Activated CD8-positive, alpha-beta memory T cell treated with anti-CD3 and anti-CD28 coated beads, Interleukin-2, amount 50 U/mL, for 1 hour (primary cell): Measurements from ENCODE around the gene ERCC4.
"Not testable (repeated sequence)": the region's sequence is repeated elsewhere in the genome, so short reads cannot be mapped to it uniquely, and the experiment has no call there.

Experiments used
- DNase-seq: peaks from one replicate; pipeline ENCODE4 v3.0.0-alpha.2; 2020; ENCODE audit errors: extremely low read depth

The ERCC4 gene

DNA sequence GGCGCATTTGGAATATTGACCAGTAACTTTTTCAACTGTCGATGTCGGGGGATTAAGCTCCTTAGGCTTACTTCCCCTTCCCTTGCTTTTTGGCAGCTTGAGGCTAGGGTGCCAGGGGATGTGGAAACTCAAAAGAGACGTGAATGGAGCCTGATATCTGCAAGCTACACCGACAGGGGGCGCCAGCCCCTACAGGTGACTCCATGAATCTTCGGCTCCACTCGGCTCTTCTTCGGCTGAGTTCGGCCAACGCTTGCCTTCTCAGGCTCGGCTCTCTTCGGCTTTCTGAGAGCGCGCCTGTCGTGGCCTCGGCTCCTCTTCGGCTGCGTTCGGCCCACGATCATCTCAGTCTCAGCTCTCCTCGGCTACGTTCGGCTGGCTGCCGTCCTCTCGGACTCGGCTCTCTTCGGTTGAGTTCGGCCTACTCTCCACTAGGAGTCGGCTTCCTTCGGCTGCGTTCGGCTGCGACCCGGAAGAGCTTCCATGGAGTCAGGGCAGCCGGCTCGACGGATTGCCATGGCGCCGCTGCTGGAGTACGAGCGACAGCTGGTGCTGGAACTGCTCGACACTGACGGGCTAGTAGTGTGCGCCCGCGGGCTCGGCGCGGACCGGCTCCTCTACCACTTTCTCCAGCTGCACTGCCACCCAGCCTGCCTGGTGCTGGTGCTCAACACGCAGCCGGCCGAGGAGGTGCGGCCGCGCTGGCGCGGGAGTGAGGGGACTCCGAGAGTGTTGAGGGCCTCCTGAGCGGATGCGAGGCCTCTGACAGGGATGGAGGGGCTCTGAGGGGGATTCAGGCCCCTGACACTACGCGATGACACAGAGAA is at the start of gene ERCC4:
TSS of gene ERCC4 (plus strand) at position 472 of the 827 bp plus-strand sequence. CDS start at position 484, 12 bp downstream.
- DNase-seq = peak; percentile 98

DNA sequence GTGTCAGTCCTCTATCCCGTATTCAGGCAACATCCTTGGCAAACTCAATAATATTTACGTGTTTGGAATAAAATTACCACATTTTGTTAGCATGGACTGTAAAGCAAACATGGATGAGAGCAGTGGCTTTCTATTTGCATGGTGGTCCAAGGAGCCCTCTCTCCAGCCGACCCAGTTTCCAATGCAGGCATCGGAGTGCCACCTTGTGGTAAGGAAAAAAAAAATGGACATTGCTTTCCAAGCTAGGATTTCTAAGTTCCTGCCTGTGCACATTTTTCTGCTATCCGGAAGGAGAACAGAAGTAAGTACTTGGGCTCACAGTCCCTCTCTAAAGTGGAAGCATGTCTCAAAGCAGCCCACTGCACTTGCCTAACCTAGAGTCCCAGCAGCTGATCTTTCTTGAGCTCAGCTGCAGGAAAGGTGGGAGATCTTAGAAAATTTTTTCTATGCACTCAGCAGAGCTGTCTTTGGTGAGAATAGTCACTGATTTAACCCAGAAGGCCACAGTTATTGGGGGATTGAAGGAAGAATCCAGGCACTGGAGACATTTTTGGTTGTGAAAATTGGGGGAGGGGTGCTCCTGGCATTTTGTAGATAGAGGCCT is 46.0 kb upstream of the ERCC4 start:
- no peak for DNase-seq

DNA sequence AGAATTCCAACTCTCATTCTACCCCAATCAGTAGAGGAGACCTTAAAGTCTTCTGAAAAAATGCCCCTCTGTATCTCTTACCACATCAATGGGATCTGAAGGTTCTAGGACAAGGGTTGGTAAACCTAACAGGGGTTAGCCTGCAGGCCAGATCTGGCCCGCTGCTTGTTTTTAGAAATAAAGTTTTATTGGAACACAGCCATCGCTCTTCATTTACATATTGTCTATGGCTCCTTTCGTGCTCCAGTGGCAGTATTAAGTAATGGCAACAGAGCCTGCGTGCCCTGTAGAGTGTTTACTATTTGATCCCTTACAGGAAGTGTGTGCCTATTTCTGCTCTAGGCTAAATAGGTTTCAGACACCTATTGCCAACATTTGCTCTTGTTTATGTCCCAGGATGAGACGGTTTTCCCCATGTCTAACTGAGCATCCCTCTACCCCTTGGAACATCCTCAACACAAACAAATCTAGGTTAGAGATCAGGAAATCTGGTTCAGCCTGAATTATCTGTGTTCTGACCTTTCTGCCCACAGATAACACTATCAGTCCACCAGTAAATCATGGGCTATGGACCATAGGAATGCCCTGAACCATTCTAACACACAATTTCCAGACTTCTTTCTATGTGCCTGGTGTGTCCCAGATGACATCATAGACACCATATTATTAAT is 44.2 kb upstream of the ERCC4 start:
- no peak for DNase-seq

DNA sequence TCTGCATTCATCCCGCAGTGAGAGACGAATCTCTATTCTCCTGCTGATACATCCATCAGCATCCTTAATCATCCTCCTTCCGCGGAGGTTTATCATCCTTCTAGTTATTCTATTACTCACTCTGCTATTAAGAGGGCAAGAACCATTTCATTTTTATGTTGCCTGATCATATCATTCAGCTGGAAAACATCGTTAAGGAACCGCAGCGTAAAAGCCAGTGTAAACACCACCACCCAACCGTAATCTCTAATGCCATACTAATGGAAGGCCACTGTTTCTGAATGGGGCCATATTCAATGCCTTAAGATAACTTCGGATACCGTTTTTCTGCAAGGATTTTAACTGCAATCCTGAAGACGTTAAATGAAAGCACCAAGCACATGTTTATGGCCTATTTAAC is 36.7 kb upstream of the ERCC4 start:
- no peak for DNase-seq

DNA sequence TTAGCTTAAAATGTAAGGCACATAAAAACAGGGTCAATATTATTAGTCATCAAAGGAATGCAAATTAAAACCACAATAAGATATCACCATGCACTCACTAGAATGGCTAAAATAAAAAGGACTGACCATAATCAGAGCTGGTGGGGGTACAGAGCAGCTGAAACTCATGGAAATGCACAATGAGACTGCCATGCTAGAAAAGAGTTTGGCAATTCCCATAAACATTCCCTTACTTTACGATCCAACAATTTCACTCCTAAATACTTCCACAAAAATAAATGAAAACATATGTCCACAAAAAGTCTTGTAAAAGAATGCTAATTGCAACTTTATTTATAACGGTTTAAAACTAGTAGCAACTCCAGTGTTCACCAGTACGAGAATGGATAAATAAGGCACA is 36.1 kb upstream of the ERCC4 start:
- DNase-seq = no peak

DNA sequence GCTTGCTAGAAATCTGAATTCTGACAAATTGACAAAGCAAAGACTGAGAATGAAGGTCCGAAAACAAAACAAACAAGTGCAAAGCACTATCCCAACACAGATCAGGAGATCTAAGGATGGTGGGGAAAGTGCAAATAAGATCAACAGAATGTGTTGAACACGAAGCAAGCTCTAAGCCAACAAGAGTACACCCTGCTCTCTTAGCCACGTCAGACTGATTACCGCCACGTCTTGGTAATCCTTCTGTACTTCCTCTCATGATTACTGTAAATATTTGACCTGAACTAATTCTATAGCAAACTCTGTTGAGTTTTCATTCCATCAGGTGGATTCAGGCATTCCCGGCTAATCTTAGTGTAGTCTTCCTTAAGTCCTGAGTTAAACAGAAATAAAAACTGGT is 34.3 kb upstream of the ERCC4 start:
- no peak for DNase-seq

DNA sequence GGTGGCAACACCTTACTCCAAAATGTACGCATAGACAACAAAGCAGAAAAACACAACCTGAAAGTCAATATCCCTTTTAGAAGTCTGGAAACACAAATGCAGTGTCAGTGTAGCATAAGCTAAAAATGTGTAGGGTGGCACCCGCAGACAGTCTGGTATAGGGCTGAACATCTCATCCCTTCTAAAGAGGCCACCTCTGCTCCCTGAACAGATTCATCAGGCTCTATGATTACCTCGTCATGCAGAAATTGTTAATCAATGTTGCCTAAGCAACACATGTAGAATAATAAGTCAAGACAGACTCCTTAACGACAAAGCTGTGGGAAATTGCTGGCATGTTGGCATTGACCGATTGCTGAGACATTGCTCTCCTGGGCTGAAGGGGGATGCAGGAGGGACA is 33.3 kb upstream of the ERCC4 start:
- DNase-seq = no peak

DNA sequence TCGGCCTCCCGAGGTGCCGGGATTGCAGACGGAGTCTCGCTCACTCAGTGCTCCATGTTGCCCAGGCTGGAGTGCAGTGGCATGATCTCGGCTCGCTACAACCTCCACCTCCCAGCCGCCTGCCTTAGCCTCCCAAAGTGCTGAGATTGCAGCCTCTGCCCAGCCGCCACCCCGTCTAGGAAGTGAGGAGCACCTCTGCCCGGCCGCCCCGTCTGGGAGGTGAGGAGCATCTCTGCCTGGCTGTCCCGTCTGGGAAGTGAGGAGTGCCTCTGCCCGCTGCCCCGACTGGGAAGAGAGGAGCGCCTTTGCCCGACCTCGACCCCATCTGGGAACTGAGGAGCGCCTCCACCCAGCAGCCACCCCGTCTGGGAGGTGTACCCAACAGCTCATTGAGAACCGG is 30.6 kb upstream of the ERCC4 start:
- not testable (repeated sequence) for DNase-seq

DNA sequence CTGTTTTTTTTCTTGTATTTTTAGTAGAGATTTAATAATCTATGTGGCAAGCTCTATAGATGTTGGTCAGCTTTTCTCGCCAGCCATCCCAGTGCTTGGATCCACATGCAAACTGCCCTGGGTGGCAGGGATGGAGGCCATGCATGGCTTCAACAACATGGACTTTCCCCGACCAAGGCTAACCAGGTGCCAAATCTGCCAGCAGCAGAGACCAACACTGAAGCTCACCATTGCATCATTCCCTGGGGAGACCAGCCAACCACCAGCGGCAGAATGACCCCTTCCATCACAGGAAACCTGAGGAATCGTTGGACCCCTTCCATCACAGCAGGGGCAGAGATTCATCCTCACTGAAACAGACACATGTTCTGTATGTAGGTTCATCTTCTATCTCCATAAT is 27.7 kb upstream of the ERCC4 start:
- no peak for DNase-seq

DNA sequence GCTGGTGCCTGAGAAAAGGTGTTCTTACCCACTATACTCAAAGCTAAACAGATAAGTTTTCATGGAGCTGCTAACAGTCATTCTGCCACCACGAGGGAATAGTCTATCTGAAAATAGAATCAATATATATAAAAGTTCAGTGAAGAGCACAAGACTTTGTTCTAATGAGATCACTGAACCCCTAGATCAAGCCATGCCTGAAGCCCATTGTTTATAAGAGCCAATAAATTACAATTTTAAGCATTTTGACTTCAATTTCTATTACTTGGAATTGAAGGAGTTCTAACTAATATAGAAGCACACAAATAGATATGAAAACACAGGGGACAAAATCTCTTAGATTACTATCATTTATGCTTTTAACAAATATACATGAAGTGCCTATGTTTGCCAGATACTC is 24.4 kb upstream of the ERCC4 start:
- DNase-seq = no peak

DNA sequence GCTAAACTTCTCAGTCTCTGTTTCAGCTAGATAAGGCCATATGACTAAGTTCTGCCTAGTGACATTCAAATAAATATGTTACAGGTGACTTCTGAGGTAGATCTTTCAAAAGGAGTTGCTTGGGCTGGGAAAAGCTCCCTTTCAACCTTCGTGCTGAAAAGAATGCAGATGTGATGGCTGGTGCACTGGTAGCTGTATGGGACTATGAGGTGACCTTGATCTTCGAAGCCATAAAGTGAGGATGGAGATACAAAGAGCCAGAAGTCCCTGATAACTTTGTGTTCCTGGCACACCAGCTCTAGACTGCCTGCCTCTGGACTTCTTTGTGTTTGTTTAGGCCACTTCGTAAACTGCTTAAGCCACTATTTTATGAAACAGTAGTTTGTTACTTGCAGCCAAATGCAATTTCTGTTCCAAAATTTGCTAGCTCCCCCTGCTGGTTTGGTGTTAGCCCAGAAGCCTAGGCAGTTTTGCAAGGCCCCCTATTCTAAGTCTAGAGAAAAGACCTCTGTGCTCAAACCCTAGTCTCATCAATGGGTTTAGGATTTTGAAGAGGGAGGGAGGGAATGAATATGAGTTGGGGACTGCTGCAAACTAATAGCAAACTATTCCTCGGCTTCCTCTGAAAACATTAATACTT is 23.3 kb upstream of the ERCC4 start:
- DNase-seq = no peak

DNA sequence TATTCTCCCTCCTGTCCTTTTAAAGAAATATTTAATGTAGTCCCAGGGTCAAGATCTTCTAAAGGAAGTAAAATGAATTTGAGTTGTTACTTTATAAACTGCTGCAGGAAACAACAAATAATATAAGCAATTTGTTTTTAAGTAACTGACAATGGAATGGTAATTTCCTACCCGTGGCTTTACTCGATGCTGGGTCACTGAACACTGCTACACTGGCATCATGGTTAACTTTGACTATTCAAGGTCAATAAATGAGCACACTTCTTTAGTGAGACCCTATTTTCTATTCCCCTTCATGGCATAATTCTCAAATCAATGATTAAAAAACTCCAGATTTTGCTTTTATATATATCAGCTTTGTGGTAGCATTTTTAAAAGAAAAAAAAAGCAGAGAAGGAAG is 22.1 kb upstream of the ERCC4 start:
- DNase-seq = no peak

DNA sequence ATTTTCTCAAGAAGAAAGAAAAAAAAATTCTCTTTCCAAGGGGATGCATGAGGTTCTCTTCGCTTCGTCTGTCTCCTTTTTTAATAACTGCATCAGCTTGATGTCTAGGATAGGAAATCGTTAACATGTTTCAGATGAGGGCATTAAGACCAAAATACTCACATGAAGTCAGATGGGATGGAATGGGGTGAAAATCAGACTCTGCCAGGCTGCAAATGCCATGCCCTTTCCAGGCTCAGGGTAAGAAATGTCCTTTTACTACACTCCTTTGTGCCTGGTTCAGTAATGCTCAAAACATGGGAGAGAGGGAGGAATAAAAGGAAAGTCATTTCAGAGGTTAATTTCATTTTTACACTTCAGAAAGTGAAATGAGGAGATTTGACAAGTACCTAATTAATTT is 21.7 kb upstream of the ERCC4 start:
- no peak for DNase-seq

DNA sequence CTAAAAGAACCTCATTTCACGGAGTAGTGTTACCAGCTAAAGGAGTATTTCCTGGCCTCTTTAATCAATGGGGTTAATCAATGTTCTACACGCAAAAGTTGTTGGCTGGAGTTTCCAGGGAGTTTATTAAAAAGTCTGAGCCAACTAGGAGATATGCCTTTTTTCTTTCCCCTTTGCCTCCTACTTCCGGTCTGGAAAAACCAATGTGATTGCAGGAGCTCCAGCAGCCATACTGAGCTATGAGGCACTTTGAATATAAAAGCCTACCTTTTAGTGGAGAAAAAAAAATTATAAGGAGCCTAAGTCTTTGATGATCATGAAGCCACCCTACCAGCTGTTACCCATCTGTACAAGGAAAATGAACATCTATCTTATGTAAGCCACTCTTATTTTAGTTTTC is 17.9 kb upstream of the ERCC4 start:
- DNase-seq = no peak

DNA sequence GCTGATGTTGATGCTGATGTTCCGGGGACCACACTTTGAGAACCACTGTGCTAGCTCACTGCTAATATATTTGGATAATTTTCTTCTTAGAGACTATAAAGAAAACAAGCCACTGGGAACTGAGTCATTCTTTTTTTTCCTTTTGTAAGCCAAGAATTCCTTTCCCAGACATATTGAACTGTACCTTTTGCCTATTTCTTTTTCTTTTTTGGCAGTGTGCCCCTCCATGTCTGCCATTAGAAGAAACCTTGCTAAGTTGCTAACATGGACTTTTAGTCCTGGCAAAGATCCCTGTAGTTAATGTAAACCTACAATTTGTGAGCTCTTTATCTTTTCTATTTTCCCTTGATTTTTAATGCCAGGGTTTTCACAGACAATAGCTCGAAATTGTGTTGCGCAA is 17.3 kb upstream of the ERCC4 start:
- DNase-seq = no peak

DNA sequence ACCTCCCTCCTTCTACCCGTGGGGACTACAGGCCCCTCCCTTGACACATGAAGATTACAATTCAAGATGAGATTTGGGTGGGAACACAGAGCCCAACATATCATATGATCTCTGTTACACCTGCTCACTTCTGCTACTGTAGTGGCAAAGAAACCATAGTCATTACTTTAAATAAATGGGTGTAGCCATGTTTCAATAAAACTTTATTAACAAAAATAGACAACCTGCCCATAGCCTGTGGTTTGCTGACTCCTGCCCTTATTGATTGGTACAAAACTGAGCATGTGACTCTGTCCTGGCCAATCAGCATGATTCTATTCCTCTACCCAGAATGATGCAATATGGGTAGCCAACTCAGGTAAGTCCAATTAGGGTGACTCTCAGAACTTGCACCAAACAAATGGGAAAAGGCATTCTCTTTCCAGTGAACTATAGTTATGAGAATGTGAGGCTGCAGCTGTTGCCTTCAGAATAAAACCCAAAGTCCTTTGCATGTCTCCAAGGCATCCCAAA is 15.7 kb upstream of the ERCC4 start:
- DNase-seq = no peak

DNA sequence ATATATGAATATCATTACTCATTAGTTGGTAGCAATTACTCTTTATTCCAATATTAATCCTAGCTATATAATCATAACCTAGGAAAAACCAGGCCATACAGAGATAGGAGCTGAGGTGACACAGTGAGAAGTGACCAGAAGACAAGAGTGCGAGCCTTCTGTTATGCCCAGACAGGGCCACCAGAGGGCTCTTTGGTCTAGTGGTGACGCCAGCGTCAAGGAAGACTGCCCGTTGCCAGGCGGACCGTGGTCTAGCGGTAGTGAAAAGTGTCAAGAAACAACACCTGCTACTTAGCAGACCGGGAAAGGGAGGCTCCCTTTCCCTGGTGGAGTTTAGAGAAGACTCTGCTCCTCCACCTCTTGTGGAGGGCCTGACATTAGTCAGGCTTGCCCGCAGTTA is 15.1 kb upstream of the ERCC4 start:
- not testable (repeated sequence) for DNase-seq

DNA sequence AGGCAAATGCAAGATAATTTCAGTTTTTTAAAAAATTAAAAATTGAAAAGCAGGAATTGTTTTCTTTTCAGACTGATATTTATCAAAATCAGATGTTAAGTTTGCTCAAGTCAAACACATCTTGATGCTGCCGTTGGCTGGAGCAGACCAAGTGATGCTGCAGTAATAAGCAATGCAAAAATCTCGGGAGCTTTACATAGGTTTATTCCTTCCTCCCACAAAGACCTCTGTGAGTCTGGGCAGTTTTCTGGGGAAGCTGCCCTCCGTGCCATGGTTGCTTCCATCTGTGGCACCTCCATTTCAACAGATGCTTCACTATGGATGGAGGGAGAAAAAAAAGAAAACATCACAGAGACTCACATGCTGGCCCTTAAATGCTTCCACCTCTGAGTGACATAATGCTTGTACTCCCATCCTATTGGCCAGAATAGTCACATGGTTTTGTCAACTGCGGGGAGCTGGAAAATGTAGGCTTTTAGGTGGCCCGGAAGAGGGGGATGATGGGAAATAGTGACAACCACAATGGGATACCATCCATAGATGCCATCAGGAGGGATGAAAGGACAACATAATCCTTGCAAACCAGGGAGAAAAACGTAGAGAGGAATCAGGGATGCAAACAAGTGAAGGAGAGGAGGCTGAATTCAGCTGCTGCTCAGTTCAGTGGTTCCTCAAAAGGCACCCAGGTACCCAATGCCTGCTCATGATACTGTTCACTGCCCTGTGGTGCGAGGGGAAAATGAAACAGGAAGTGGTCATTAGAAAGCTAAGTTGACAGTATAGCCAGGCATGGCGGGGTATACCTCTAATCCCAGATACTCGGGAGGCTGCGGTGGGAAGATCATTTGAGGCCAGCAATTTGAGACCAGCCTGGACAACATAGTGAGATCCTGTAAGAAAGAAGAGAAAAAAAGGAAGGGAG is 13.5 kb upstream of the ERCC4 start:
- no peak for DNase-seq

DNA sequence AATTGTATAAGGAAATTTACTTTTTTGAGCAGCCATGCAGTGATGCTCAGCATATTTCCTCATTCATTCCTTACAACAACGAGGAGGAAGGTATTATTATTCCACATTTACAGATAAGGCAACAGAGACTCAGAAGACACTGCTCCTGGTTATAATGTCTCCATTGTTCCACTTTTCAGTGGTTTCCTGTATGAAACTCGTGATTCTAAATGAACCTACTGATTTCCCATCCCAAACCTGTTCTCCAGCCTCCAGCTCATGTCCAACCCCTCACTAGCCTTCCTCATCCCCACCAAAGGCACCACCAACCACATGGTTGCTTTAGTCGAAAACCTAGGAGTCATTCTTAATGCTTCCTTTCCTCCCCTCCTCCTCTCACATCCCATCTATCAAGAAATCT is 12.5 kb upstream of the ERCC4 start:
- no peak for DNase-seq

DNA sequence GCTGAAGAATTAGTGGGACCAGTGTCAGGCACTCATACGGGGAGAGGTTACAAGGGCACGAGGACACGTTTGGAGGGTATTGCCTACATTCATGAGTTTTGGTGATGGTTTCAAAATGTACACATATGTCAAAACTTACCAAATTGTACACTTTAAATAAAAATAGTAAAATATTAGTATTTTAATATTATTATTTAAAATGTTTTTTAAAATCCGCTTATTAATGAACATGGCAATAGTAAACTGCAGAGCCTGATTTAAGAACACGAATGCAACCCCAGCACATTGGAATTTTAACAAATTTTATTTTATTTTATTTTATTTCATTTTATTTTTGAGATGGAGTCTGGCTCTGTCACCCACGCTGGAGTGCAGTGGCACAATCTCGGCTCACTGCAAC is 10.9 kb upstream of the ERCC4 start:
- DNase-seq = no peak

DNA sequence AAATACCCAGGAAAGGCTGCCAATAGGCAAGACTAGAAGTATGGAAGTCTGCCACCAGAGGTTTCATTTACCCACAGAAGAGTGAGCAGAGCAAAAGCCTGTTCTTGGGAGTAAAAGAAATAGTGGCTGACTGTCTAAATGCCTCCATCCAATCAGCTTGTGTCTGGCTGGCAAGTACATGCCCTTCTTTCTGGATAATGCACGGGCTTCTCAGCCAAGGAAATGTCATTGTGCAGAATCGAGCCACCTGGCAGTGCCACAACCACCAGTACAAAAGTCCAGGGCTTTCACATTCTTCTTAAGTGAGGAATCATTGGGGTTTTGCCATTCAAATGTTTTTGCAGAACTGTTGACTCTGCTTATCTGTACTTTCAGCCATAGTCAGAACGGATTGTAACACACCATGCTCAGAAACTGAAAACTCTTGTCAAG is 10.1 kb upstream of the ERCC4 start:
- DNase-seq = no peak
